8988T (cell line): ENCODE results near the gene PCDHGC4.

Experiments used
- DNase-seq: peaks from one replicate; pipeline ENCODE4 v3.0.0; 2011

Gene PCDHGC4

DNA sequence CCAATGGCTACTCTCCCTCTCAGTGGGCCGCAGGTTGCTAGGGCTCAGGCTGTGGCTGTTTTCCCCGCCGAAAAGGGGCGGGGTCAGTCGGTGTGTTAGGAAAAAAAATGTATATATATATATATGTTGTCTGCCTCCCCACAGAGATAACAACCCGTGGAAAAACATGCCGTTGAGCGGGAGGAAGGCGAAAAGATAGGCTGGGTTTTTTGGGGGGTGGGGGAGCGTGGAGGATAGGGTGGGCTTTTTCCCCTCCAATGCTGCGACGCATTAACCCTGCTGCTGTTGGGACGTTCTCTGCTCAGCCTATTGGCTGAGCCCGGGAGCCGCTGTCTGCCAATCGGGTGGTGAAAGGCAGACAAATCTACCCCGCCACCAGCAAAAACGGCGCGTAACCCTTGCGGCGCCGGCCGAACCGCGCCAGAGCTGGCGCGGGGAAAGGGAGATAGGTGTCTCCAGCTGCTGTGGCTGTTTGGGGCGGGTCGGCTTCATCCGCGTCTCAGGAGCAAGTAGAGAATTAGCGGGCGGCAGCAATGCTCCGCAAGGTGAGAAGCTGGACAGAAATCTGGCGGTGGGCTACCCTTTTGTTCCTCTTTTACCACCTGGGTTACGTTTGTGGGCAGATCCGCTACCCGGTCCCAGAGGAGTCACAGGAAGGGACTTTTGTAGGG, at the start of gene PCDHGC4:
PCDHGC4 (plus strand) TSS at position 390 of the 671 bp plus-strand sequence; CDS start at position 534, 144 bp downstream.
- no peak for DNase-seq

DNA sequence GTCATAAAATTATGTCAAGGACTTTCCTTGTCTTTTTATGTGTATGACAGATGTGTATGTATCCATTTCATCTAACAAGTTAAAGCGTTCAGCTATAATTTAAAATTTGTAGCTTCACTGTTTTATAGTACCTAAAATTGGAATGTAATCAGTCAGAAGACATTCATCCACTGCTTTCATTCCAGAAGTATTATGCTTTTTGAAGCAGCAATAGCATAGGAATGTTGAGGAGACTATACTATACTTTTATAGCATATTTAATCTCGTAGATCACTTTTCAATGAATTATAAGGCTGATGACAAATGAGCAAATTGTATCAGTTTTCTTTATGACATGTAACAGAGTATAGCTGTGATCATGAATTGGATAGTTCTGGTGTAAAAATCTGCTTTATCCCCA, 47.6 kb upstream of the PCDHGC4 start:
- DNase-seq: no peak

DNA sequence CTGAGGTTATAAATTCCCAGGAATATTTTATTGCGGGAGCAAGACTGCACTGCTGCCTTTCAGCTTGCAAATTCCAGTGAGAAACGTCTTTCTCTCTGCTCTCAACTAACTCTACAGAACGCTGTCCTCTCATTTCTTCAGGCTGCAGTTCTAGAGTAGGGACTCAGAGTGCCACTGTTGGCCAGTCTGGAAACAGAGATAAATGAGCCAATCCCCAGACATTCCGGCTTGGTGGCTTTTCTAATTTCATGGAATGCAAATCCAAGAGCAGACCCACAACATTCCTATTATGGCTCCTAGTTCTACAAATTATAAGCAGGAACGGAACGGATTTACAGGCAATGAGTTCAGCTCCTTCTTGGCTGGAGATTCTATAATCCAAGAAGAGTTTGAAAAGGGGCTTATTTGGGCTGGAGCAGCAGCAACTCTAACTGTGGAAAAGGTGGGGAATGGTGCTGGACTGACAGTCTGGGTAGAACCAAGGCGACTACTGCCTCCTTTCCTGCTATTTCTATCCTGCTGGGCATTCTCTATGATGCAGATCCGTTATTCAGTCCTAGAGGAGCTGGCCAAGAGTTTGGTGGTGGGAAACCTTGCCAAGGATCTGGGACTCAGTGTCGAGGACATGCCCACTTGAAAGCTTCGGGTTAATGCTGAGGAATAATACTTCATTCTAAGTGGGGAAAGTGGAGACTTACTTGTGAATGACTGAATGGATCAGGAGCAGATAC, 45.3 kb upstream of the PCDHGC4 start:
- DNase-seq: no peak

DNA sequence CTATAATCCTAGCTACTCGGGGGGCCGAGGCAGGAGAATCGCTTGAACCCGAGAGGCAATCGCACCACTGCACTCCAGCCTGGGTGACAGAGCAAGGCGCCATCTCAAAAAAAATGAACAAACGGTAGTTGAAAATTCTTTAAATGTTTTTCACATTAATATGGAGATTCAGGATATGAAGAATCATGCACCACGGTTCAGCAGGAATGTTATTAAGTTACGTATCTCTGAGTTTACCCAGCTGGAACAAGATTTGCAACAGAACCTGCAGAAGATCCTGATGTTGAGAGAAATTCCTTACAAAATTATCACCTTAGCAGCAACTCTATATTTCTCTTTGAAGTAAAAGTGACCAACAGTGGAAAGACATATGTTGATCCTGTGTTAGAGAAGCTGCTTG, 44.5 kb upstream of the PCDHGC4 start:
- DNase-seq: no peak

DNA sequence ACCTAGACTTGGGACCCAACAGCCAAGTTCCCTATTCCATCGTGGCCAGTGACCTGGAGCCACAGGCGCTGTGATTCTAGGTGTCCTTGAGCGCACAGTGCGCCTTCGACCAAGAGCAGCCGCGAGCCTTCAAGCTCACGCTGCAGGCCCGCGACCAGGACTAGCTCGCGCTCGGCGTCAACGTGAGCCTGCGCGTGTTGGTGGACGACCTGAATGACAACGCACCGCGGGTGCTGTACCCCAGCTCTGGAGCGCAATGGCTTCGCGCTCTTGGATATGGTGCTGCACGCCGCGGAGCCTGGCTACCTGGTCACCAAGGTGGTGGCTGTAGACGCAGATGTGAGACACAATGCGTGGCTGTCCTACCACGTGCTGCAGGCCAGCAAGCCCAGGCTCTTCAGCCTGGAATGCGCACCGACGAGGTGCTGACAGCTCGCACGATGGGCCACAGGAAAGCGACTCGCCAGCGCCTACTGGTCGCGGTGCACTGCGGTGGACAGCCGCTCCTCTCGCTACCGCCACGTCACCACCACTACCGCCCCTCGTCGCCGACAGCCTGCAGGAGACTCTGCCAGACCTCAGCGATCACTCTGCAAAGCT, 43.2 kb upstream of the PCDHGC4 start:
- no peak for DNase-seq

DNA sequence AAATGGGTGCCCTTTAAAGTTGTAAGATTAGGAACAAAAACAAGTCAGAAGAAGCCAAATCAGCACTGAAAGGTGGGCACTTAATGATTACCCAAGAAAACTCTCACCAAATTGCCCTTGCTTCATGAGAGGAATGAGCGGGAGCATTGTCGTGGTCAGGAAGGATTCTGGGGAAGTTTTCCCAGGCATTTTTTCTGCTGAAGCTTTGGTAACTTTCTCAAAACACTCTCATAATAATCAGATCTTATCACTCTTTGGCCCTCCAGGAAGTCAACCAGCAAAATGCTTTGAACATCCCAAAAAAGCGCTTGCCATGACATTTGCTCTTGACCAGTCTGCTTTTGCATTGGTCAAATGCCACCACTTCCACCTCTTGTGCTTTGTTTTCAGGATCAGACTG, 19.5 kb upstream of the PCDHGC4 start:
- DNase-seq: no peak

DNA sequence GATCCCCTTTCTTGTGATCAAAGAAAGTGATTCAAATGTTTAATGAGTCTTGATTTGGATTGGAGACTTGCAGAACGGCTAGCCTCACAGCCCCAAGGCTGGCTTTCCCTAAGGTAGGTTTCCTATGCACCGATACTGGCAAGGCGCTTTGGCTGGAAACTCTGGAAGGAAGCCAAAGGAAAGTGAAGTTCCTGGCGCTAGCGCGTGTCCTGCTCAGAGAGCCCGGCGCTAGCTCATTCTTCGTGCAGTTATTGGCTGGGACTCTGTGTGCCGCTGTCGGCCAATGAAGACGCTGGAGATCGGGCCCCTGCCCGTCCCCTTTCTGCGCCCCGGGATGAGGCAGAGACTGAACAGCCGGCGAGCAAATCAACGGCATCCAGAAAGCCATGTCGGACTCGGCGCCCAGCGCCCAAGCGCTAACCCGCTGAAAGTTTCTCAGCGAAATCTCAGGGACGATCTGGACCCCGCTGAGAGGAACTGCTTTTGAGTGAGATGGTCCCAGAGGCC, 9.2 kb upstream of the PCDHGC4 start, which contains the start of gene PCDHGC3:
PCDHGC3 (plus strand) TSS at position 342 of the 507 bp plus-strand sequence; CDS start at position 493, 151 bp downstream.
- peak; percentile 90 for DNase-seq

DNA sequence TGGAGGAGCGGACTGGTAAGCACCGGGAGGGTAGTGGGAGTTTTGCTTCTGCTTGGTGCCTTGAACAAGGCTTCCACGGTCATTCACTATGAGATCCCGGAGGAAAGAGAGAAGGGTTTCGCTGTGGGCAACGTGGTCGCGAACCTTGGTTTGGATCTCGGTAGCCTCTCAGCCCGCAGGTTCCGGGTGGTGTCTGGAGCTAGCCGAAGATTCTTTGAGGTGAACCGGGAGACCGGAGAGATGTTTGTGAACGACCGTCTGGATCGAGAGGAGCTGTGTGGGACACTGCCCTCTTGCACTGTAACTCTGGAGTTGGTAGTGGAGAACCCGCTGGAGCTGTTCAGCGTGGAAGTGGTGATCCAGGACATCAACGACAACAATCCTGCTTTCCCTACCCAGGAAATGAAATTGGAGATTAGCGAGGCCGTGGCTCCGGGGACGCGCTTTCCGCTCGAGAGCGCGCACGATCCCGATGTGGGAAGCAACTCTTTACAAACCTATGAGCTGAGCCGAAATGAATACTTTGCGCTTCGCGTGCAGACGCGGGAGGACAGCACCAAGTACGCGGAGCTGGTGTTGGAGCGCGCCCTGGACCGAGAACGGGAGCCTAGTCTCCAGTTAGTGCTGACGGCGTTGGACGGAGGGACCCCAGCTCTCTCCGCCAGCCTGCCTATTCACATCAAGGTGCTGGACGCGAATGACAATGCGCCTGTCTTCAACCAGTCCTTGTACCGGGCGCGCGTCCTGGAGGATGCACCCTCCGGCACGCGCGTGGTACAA, 8.5 kb upstream of the PCDHGC4 start:
- no peak for DNase-seq

DNA sequence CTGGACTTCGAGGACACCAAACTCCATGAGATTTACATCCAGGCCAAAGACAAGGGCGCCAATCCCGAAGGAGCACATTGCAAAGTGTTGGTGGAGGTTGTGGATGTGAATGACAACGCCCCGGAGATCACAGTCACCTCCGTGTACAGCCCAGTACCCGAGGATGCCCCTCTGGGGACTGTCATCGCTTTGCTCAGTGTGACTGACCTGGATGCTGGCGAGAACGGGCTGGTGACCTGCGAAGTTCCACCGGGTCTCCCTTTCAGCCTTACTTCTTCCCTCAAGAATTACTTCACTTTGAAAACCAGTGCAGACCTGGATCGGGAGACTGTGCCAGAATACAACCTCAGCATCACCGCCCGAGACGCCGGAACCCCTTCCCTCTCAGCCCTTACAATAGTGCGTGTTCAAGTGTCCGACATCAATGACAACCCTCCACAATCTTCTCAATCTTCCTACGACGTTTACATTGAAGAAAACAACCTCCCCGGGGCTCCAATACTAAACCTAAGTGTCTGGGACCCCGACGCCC, 7.7 kb upstream of the PCDHGC4 start:
- DNase-seq: no peak

DNA sequence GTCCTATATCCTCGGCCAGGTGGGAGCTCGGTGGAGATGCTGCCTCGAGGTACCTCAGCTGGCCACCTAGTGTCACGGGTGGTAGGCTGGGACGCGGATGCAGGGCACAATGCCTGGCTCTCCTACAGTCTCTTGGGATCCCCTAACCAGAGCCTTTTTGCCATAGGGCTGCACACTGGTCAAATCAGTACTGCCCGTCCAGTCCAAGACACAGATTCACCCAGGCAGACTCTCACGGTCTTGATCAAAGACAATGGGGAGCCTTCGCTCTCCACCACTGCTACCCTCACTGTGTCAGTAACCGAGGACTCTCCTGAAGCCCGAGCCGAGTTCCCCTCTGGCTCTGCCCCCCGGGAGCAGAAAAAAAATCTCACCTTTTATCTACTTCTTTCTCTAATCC, 7.0 kb upstream of the PCDHGC4 start:
- DNase-seq: no peak

DNA sequence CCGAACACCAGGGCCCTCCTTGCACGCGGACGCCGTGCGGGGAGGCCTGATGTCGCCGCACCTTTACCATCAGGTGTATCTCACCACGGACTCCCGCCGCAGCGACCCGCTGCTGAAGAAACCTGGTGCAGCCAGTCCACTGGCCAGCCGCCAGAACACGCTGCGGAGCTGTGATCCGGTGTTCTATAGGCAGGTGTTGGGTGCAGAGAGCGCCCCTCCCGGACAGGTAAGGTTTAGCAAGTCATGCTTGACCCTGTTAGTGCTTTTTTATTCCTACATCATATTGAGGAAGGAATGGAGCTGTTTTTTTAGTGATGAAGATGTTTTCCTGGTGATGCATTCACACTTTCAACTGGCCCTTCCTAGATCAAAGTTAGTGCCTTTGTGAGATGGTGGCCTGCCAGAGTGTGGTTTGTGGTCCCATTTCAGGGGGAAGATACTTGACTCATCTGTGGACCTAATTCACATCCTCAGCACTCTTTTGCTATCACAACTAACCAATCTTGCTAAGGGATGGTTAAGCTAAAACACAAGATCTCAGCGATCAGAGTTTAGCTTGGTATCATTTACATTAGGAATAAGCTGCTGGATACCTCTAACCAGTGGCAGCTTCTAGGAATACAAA, 6.4 kb upstream of the PCDHGC4 start:
- DNase-seq: no peak

DNA sequence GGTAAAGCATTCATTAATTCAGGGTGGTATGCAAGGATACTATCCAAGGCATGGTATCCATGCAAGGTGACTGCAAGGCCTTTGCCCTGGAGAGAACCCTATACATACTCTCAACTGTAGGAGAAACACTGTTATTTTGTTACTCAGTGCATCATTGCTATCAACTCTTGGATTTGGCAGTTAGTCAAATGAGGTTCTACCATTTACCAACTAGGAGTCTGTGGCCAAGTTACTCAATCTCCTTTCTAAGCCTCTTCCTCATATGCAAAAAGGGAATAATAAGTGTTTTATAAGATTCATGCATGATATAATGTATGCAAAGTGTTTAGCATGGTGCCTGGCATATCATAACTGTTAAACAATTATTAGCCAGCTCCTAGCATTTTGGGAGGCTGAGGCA, 5.1 kb upstream of the PCDHGC4 start:
- DNase-seq: no peak

DNA sequence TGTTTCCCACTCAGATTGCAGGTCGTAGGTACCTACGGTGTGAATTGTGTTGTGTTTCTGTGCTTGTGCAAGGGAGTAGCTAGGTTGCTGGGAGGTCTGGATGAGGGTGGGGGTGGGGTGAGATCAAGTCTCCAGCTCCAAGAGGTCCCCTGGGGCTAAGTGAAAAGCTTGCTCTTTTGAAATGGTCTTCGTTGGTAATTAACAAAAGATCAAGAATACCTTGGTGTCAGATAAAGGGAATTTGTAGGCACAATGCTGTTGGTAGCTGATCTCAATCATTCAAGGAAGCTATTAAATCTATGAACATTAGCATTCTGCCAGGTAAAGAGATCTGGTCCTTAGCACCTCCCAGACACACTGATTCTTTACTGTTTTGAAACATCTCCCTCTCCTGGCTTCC, 928 bp upstream of the PCDHGC4 start:
- no peak for DNase-seq

DNA sequence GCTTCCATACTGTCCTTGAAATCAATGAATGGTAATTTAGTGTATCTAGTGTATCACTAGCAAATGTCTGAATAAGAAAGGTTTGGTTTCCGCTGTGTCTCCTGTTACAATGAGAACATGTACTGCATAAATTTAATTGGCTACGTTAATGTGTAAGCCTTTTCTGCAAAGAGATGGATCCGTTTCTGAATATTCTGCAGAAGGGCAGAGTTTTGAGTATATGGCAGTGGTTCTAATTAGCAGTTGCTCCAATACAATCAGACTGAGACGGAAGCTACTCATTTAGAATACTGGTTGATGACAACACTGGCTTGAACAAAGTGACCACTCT, 555 bp upstream of the PCDHGC4 start:
- DNase-seq: no peak

DNA sequence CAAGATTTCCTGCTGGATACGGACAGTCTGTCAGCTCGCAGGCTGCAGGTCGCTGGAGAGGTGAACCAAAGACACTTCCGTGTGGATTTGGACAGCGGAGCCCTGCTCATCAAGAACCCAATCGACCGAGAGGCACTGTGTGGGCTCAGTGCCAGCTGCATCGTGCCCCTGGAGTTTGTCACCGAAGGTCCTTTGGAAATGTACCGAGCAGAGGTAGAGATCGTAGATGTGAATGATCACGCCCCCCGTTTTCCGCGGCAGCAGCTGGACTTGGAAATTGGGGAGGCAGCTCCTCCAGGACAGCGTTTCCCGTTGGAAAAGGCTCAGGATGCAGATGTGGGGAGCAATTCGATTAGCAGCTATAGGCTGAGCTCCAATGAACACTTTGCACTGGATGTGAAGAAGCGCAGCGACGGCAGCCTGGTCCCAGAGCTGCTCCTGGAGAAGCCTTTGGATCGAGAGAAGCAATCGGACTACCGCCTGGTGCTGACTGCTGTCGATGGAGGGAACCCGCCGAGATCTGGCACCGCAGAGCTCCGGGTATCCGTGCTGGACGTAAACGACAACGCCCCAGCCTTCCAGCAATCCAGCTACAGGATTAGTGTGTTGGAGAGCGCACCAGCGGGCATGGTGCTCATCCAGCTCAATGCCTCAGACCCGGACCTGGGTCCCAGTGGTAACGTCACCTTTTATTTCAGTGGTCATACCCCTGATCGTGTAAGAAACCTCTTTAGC, 658 bp downstream of the PCDHGC4 start:
- no peak for DNase-seq

DNA sequence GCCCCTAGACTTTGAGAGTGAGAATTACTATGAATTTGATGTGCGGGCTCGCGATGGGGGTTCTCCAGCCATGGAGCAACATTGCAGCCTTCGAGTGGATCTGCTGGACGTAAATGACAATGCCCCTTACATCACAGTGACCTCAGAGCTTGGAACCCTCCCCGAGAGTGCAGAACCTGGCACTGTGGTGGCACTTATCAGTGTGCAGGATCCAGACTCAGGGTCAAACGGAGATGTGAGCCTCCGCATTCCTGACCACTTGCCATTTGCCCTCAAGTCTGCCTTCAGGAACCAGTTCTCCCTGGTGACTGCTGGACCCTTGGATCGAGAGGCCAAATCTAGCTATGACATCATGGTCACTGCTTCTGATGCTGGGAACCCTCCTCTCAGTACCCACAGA, 1.3 kb downstream of the PCDHGC4 start:
- no peak for DNase-seq

DNA sequence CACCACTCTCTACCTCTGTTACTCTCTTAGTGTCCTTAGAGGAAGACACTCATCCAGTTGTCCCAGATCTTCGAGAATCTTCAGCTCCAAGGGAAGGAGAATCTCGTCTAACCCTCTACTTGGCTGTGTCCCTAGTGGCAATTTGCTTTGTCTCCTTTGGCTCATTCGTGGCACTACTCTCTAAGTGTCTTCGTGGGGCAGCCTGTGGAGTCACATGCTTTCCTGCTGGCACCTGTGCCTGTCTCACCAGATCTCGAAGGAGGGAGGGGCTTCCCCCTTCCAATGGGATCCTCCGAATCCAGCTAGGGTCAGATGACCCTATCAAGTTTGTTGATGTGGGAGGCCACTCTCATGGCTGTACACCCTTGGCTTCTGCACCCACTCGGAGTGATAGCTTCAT, 2.3 kb downstream of the PCDHGC4 start:
- no peak for DNase-seq

DNA sequence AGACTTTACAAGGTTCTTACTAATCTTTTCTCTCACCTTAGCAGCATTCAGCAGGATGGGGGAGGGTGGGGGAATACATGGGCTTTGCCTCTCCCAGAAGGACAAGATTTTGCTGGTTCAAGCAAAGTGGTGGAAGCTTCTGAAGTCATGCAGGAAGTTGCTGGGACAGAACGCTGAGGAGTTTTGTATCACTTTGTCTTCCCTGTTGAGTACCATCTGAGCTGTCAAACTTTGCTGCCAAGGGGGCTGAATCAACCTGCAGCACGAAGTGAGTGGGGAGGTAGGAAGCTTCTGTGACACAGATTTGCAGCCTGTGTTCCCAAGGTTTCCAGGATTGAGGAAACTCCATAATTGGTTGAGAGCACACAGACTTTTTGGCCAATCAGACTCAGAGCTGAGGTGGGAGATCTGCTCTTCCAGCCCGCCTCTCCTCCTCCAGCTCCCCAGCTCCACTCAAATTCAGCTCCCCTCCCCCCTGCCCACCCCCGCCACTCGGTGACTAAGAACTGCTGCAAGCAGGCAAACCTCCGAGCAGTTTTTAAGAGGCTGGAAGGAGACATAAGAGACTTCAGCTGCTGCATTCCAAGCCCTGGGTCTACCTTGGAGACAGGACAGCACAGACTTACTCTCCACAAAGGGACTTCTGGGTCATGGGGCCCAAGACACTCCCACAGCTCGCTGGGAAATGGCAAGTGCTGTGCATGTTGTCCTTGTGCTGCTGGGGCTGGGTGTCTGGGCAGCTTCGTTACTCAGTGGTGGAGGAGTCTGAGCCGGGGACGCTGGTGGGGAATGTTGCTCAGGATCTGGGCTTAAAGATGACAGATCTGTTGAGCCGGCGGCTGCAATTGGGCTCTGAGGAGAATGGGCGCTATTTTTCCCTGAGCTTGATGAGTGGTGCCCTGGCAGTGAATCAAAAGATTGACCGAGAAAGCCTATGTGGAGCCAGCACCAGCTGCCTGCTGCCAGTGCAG, 4.0 kb downstream of the PCDHGC4 start, which contains the start of gene PCDHGC5:
PCDHGC5 (plus strand) TSS at position 491 of the 971 bp plus-strand sequence; CDS start at position 651, 160 bp downstream.
- no peak for DNase-seq

DNA sequence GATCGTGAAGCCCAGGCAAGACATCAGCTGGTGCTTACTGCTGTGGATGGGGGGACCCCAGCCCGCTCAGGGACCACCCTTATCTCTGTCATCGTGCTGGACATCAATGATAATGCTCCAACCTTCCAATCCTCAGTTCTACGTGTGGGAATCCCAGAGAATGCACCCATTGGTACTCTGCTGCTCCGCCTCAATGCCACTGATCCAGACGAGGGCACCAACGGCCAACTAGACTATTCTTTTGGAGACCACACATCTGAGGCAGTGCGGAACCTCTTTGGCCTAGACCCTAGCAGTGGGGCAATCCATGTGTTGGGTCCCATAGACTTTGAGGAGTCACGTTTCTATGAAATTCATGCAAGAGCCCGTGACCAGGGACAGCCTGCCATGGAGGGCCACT, 5.0 kb downstream of the PCDHGC4 start:
- no peak for DNase-seq

DNA sequence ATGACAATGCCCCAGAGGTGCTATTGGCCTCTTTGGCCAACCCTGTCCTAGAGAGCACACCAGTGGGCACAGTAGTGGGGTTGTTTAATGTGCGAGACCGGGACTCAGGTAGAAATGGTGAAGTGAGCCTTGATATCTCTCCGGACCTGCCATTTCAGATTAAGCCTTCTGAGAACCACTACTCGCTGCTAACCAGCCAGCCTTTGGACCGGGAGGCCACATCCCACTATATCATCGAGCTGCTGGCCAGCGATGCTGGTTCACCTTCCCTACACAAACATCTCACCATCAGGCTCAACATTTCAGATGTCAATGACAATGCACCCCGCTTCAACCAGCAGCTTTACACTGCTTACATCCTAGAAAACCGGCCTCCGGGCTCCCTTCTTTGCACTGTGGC, 5.4 kb downstream of the PCDHGC4 start:
- DNase-seq: no peak
